MCF 10A (cell line): ENCODE data around the gene SLC27A1. TPM values are rescaled to one million over a fixed set of nuclear protein-coding genes. Genes with fewer than 3 reads are reported as not detected.

Source experiments
- BruUV-seq: library from RNA; stranded (reverse); fragments of 400-500 nt; replicated peaks from 2 replicates; lab custom pipeline; 2021; lab: Mats Ljungman, UMichigan
- CTCF ChIA-PET: fragments of 300-600 bp; sonication (Branson Sonifier 250); formaldehyde crosslinking; extraction: SDS; loops from one replicate; lab custom pipeline; 2021; ENCODE audit warnings: antibody characterized with exemption, inconsistent platforms; lab: Yijun Ruan, JAX
- POLR2A ChIA-PET: fragments of 300-600, 350-650 bp; sonication (Branson Sonifier 250); formaldehyde crosslinking; extraction: SDS; loops from one replicate; lab custom pipeline; 2020; ENCODE audit warnings: antibody characterized with exemption, inconsistent platforms; lab: Yijun Ruan, JAX
- DNase-seq: peaks from one replicate; pipeline ENCODE4 v3.0.0-alpha.2; 2018; ENCODE audit not compliant: unreplicated experiment
- H3K27ac Mint-ChIP-seq: one replicate; pipeline ENCODE4 v1.8.0; 2022; ENCODE audit warnings: mild to moderate bottlenecking, low read depth, mixed read lengths; ENCODE audit not compliant: unreplicated experiment
- H3K27me3 Mint-ChIP-seq: one replicate; pipeline ENCODE4 v1.8.0; 2022; ENCODE audit warnings: mixed read lengths; ENCODE audit not compliant: insufficient read depth, unreplicated experiment
- H3K36me3 Mint-ChIP-seq: one replicate; pipeline ENCODE4 v1.8.0; 2022; ENCODE audit warnings: mild to moderate bottlenecking, moderate library complexity, mixed read lengths; ENCODE audit not compliant: insufficient read depth, unreplicated experiment
- H3K4me1 Mint-ChIP-seq: one replicate; pipeline ENCODE4 v1.8.0; 2022; ENCODE audit warnings: mixed read lengths; ENCODE audit not compliant: insufficient read depth, unreplicated experiment
- H3K4me3 Mint-ChIP-seq: one replicate; pipeline ENCODE4 v1.8.0; 2022; ENCODE audit warnings: mild to moderate bottlenecking, moderate library complexity, mixed read lengths; ENCODE audit not compliant: unreplicated experiment
- H3K9me3 Mint-ChIP-seq: one replicate; pipeline ENCODE4 v1.8.0; 2022; ENCODE audit warnings: mixed read lengths; ENCODE audit not compliant: unreplicated experiment
- intact Hi-C: fragments of 100-400 bp; cut with micrococcal nuclease; formaldehyde crosslinking; loops from 2 replicates; pipeline ENCODE4 v1.14.1; 2022
- total RNA-seq: library from RNA; stranded (reverse); gene quantifications from 2 replicates; pipeline ENCODE4 v1.2.3, GENCODE V29; 2022
- TF ChIP-seq, protein P1 (sequence below): fragments of 200-600 bp; IDR thresholded peaks from one replicate; pipeline ENCODE4 v1.8.0; 2022; ENCODE audit warnings: antibody characterized with exemption, mild to moderate bottlenecking; ENCODE audit not compliant: unreplicated experiment

SLC27A1 gene
- total RNA-seq, 1 experiment from 2014 or later, result 5.0 TPM

DNA sequence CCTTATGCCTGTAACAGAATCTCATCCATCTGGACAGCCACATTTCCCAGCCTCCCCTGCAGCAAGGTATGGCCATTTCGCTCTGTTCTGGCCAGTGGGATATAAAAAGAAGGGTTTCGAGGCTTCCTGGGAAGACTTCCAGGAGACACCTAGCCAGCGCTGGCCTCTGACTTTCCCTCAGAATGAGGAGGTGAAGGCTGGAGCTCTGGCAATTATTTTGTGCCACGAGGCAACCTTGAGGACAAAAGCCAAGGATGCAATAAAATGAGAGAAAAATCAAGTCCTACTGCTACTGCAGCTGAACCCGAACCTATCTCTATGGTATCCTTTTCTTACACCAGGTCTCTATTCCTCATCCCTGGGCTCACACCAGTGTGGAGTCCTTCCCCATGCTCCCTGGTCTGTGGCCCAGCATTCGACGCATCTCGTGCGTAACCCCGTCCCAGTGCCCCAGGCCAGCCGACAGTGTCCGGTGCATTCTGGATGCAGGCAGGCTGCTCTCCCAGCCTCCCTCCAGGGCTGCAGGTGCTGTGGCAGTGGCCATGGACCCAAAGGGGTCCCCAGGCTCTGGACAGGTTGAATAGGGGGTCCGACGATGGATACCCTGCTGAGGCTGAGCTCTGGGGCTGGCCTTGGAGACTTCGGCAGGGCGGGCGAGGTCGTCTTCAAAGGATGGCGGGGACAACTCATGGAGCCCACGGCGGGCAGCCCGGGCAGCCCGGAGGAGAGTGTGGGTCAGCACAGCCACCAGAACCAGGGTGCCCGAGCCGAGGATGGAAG, 34.0 kb upstream of the SLC27A1 start:
- ChIA-PET CTCF (no interaction called here), POLR2A (interaction anchor here (0.7 kb wide), 1 partner anchor 56 kb away, joined by 3 read pairs; no protein-coding TSS in a partner anchor)
- Mint-ChIP-seq H3K27ac (no peak overlapping the region), H3K27me3 (no peaks in the 10 kb centered on the region), H3K36me3 (no peaks in the 10 kb centered on the region), H3K4me1 (no peaks in the 10 kb centered on the region), H3K9me3 (no peaks in the 10 kb centered on the region), H3K4me3 (no peak overlapping the region)
- BruUV-seq, result no TSS peak
- no peak for DNase-seq
- intact Hi-C loops, result no loop called here
- TF ChIP-seq, protein P1, sequence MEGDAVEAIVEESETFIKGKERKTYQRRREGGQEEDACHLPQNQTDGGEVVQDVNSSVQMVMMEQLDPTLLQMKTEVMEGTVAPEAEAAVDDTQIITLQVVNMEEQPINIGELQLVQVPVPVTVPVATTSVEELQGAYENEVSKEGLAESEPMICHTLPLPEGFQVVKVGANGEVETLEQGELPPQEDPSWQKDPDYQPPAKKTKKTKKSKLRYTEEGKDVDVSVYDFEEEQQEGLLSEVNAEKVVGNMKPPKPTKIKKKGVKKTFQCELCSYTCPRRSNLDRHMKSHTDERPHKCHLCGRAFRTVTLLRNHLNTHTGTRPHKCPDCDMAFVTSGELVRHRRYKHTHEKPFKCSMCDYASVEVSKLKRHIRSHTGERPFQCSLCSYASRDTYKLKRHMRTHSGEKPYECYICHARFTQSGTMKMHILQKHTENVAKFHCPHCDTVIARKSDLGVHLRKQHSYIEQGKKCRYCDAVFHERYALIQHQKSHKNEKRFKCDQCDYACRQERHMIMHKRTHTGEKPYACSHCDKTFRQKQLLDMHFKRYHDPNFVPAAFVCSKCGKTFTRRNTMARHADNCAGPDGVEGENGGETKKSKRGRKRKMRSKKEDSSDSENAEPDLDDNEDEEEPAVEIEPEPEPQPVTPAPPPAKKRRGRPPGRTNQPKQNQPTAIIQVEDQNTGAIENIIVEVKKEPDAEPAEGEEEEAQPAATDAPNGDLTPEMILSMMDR, result no peak

DNA sequence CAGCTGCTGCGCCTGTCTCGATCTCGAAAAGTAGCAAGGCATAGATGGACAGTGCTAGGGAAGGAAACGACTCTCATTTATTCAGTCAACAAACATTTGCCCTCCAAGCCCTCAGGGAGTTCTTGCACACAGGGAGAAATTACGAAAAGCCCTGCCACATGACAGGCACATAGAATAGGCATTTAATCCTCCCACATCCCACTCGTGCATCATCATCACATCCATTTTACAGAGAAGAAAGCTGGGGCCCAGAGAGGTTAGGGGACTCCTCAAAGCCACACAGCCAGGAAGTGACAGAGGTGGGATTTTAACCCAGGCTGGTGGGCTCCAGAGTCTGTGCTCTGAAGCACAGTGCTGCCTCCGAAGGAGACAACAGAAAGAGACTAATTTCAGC, 33.5 kb upstream of the SLC27A1 start:
- POLR2A ChIA-PET, result no interaction called here
- no peaks in the 10 kb centered on the region for H3K9me3 Mint-ChIP-seq
- H3K4me1 Mint-ChIP-seq, result no peaks in the 10 kb centered on the region
- CTCF ChIA-PET, result interaction anchor here (0.6 to 0.9 kb wide), 2 partner anchors 29 to 51 kb away, joined by 3 to 4 read pairs; no protein-coding TSS in a partner anchor
- H3K36me3 Mint-ChIP-seq, result no peaks in the 10 kb centered on the region
- intact Hi-C loops, result no loop called here
- no TSS peak for BruUV-seq
- no peaks in the 10 kb centered on the region for H3K27me3 Mint-ChIP-seq
- no peak overlapping the region for H3K4me3 Mint-ChIP-seq
- TF ChIP-seq, protein P1, result no peak
- no peak overlapping the region for H3K27ac Mint-ChIP-seq
- no peak for DNase-seq

DNA sequence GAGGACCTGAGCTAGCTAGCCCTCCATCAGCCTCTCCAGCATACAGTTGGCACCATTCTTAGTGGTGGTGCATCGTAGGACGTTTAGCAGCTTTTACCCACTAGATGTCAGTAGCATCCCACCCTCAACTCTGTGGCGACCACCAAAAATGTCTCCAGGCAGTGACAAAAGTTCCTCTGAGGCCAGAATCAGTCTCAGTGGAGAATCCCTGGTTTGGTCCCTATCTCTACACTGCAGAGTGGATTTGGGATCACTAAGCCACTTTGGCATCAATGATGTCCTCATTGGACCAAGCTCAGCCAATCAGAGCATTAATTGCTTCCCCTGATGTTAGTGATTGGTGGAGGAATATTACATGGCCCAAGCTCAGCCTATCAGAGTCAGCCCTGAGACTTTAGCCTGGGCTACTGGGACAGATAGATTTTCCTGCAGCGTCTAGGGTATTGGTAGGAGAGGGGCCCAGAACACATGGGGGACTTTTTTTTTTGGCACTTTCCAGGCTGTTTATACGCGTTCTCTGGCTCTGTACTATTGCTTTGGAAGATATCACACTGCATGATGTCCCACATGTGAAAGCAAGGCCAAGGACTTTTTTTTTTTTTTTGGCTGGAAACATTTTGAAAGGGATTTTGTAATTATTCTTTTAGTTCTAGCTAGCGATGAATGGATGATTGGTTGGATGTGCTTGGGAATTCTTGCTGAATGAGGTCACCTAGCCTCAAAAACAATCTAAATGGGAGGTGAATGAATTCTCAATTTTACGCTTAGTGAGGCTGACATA, 28.9 kb upstream of the SLC27A1 start:
- TF ChIP-seq, protein P1, result peak; percentile 37
- Mint-ChIP-seq H3K27me3 (no peaks in the 10 kb centered on the region), H3K4me1 (no peaks in the 10 kb centered on the region), H3K4me3 (no peak overlapping the region), H3K9me3 (no peaks in the 10 kb centered on the region), H3K36me3 (no peaks in the 10 kb centered on the region), H3K27ac (no peak overlapping the region)
- CTCF ChIA-PET, result interaction anchor here (0.5 to 1.7 kb wide), 12 partner anchors 12 to 496 kb away, joined by 3 to 11 read pairs (median 4); partner anchors contain the start of gene MVB12A
- POLR2A ChIA-PET, result no interaction called here
- intact Hi-C loops, result no loop called here
- BruUV-seq, result no TSS peak
- peak; percentile 23 for DNase-seq
